GM10266 (cell line): Measurements from ENCODE around the gene UBE2L3.

ENCODE experiments used
- DNase-seq: peaks from one replicate; pipeline ENCODE4 v3.0.0; 2012; ENCODE audit errors: extremely low spot score
- TF ChIP-seq, protein P1 (sequence below): IDR thresholded peaks from 2 replicates; pipeline ENCODE4 v1.5.1; 2012; ENCODE audit warnings: mild to moderate bottlenecking, low read depth; ENCODE audit not compliant: control insufficient read depth, insufficient read depth; ENCODE audit errors: missing control alignments

The UBE2L3 gene

DNA sequence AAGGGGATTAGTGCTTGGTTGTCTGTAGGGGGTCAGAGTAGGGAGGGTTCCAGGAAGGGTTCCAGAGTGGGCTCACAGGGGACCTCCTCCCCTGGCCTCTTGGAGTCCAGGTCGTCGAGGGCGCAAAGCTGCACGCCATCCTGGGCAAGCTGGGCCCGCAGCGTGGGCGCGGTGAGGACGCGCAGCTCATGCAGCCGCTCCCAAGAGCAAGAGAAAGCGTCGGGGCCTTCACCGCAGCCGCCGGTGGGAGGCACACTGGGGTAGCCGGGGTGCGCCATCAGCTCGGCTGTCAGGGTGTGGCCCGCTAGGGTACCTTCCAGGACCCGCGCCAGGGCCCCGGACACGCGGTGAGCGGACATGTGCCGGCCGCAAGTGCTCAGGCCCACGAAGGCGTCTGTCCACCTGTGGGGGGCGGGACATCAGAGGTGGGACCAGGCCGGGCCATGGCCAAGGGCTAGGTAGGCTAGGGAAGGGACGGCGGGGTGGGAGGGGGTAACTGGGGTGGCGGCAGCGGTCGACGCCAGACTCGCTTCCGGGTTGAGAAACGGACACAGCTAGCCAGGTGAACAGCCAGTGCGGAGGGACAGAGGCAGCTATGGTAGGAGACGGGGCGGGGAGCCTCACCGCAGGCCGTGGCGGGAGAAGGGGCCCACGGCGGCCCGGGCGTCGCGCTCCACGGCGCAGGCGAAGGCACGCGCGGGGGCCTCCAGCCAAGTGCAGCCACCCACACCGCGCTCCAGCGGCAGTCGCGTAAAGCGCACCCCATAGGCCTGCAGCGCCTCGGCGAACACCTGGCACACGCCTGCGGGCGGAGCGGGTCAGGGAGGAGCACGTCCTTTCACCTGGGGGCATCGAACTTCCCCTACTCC lies 61.1 kb downstream of the UBE2L3 start:
- DNase-seq: no peak
- TF ChIP-seq, protein P1, sequence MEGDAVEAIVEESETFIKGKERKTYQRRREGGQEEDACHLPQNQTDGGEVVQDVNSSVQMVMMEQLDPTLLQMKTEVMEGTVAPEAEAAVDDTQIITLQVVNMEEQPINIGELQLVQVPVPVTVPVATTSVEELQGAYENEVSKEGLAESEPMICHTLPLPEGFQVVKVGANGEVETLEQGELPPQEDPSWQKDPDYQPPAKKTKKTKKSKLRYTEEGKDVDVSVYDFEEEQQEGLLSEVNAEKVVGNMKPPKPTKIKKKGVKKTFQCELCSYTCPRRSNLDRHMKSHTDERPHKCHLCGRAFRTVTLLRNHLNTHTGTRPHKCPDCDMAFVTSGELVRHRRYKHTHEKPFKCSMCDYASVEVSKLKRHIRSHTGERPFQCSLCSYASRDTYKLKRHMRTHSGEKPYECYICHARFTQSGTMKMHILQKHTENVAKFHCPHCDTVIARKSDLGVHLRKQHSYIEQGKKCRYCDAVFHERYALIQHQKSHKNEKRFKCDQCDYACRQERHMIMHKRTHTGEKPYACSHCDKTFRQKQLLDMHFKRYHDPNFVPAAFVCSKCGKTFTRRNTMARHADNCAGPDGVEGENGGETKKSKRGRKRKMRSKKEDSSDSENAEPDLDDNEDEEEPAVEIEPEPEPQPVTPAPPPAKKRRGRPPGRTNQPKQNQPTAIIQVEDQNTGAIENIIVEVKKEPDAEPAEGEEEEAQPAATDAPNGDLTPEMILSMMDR: no peak

DNA sequence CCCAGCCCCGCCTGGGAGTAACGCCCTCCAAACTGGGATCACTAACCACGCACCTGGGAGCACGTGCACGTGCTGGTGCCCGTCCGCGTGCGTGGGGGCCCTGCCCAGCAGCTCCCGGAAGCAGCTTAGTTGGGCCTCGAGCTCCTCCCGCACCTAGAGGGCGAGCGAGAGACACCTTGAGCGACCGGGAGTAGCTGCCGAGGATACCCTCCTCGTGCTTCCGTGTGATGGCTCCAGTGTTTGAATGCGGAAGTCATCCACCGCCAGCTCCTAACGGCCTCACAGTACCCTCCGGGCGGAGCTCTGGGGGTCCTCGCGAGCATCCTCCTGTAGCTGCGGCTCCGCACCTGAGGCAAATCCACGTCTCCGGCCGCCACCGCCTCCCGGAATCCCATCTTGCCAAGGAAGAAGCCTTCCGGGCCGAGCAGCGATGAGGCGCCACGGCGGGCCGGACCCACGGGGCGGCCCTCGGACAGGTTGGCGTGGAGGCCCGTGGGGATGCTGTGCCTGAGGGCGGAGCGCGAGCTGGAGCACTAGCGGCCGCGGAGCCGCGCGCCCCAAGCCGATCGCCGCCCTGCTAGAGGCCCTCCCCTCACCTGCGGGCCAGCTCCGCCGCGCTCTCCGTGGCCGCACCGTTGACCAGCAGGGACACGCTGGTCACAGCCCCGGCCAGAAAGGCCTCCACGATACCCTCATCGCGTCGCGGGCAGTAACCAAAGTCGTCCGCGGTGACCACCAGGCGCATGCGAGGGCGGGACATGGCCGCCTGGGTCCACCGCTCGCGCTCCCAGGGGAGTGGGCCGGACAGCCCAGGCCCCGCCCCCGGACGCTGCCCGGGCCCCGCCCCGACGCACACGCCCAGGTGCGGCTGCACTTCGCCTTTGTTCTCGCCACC lies 62.0 kb downstream of the UBE2L3 start, which contains the start of gene YDJC:
Gene YDJC (minus strand): TSS at position 768 of the 895 bp plus-strand sequence. CDS start 8 bp downstream, at position 760.
- peak; percentile 97 for DNase-seq
- TF ChIP-seq, protein P1: peak; percentile 77

DNA sequence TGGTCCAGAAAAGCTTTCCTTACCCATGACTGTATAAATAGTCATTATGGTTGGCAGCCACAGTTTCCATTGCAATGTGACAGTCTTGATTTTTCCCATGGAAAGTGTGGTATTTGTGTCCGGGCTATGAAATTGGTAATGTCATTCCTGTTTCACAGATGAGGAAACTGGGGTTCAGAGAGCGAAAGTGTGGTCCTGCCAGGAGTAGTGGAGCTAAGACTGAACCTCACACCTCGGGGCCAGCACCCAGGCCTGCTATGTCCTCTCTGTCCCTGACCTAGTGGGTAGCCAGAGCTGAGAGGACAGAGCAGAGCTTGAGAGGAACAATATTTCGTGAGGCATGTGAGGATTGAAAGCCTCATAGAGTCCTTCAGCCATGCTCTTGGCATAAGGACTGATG lies 63.5 kb downstream of the UBE2L3 start:
- DNase-seq: no peak
- TF ChIP-seq, protein P1: no peak

DNA sequence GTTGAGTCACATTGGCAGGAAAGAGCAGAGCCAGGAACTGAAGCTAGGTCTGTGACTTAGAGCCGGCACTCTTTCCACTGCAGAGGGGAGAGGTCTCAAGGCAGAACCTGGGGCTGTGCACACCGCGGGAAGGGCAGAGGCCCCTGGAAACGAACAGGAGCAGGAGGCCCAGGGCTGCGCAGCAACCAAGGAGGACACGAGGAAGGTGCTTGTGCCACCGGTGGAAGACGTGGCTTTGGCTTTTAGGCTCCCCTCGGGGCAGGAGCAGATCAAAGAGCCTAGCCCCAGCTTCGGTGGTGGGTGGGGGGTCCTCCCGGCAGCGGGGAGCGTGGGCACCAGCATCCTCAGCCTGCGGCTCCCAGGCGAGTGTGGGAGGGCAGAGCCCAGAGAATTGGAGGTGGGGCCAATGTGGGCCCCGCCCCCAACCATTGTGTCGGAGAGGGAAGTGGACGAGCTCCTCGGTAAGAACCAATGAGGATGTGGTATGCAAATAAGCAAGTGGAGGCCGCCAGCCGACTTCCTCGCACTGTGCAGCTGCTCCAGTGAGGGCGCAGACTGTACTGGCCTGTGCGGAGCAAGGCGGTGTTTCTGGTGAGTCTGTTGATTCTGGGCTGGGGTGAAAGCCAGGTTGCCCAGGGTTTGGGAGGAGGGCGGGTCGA lies 64.9 kb downstream of the UBE2L3 start, which contains the start of gene CCDC116:
Gene CCDC116 (plus strand): TSS at position 524 of the 659 bp plus-strand sequence. CDS start 422 bp downstream, outside the sequence.
- no peak for DNase-seq
- TF ChIP-seq, protein P1: no peak

DNA sequence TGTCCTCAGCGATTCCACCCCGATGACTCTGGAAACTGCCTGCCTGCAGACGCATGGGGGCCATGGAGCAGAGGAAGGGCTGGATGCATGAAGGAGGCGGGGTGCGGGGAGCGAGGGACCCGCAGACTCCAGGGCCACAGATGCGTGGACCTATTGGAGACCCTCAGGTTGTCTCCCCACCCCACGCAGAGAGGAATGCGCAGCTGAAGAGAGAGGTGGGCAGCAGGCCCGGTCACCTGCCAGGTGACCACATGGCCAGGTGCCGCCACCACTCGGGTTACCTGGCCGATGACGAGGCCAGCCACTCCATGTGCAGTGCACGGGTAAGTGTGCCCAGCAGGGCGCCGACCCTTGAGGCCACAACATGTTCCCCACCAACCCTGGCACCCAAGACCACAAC lies 65.4 kb downstream of the UBE2L3 start:
- TF ChIP-seq, protein P1: no peak
- DNase-seq: no peak

DNA sequence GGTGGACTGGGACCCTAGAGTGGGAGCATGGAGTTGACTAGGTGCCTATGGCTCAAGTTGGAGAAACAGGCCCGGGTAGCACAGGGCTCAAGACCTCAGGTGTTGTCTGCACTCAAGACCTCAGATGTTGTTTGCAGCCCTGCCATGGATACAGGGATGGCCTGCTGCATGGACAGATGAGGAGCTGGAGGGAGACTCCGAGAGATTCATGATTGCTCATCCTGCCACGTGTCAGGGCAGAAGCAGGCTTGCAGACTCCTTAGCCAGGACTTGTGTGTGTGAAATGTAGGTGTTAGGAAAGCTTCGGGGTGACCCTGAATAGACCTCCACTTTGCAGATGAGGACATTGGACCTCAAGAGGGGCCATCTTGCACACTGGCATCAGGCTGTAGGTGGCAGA lies 66.0 kb downstream of the UBE2L3 start:
- no peak for DNase-seq
- TF ChIP-seq, protein P1: no peak
